Caki2 (cell line): ENCODE results near the gene ZDHHC14. TPM values are rescaled to one million over a fixed set of nuclear protein-coding genes. Genes with fewer than 3 reads are reported as not detected.

Source experiments
- DNase-seq: peaks from one replicate; pipeline ENCODE4 v3.0.0-alpha.2; 2015; ENCODE audit warnings: low read depth
- in situ Hi-C: cut with HindIII; loops from 2 replicates; pipeline ENCODE4 v1.10.0; 2016; ENCODE audit warnings: low sequenced_read_pairs, low pct_unique_long_range_greater_than_20kb, mixed read lengths
- total RNA-seq: library from RNA; depleted of rRNA; stranded (reverse); fragments of >200 nt; shearing (Covaris generic); gene quantifications from 2 replicates; pipeline ENCODE4 v1.2.3, GENCODE V29; 2014; ENCODE audit warnings: low replicate concordance

Gene ZDHHC14
- total RNA-seq, 1 experiment from 2014 or later = 9.8 TPM

GRCh38 chr6:157496534-157497095 is 115.6 kb downstream of the ZDHHC14 start:
- in situ Hi-C loops = no loop called here
- DNase-seq = no peak

- no peak for DNase-seq
- in situ Hi-C loops = no loop called here
Observed at GRCh38 chr6:157497579-157497978, 116.6 kb downstream of the ZDHHC14 start.

GRCh38 chr6:157498817-157499216 is 117.8 kb downstream of the ZDHHC14 start:
- in situ Hi-C loops = no loop called here
- DNase-seq = no peak

GRCh38 chr6:157500022-157500421 is 119.0 kb downstream of the ZDHHC14 start:
- in situ Hi-C loops = no loop called here
- no peak for DNase-seq

GRCh38 chr6:157503018-157503747 is 122.2 kb downstream of the ZDHHC14 start:
- in situ Hi-C loops = no loop called here
- DNase-seq = no peak

GRCh38 chr6:157505912-157506491 is 125.0 kb downstream of the ZDHHC14 start:
- DNase-seq = no peak
- in situ Hi-C loops = no loop called here

GRCh38 chr6:157510323-157511188 is 129.6 kb downstream of the ZDHHC14 start:
- DNase-seq = no peak
- in situ Hi-C loops = no loop called here

- in situ Hi-C loops = no loop called here
Observed at GRCh38 chr6:157511682-157512381, 130.8 kb downstream of the ZDHHC14 start.

GRCh38 chr6:157512382-157512682 is 131.3 kb downstream of the ZDHHC14 start:
- in situ Hi-C loops = no loop called here

More at GRCh38 chr6:157511682-157512381, 130.8 kb downstream of the ZDHHC14 start:
- DNase-seq = no peak

GRCh38 chr6:157513004-157513603 is 132.1 kb downstream of the ZDHHC14 start:
- no peak for DNase-seq
- in situ Hi-C loops = no loop called here

More at GRCh38 chr6:157512382-157512682, 131.3 kb downstream of the ZDHHC14 start:
- DNase-seq = no peak

- in situ Hi-C loops = no loop called here
- no peak for DNase-seq
Observed at GRCh38 chr6:157513619-157514485, 132.9 kb downstream of the ZDHHC14 start.

GRCh38 chr6:157514659-157515496 is 133.9 kb downstream of the ZDHHC14 start:
- DNase-seq = peak; percentile 62
- in situ Hi-C loops = no loop called here

GRCh38 chr6:157516319-157517026 is 135.5 kb downstream of the ZDHHC14 start:
- no peak for DNase-seq

GRCh38 chr6:157517601-157518359 is 136.8 kb downstream of the ZDHHC14 start:
- in situ Hi-C loops = no loop called here
- no peak for DNase-seq

More at GRCh38 chr6:157516319-157517026, 135.5 kb downstream of the ZDHHC14 start:
- in situ Hi-C loops = no loop called here
